Stomach (tissue), 4 donors: ENCODE results near the gene FAM241B.

Experiments
- POLR2A ChIP-seq, 4 donors: fragments of 450-650 bp; IDR thresholded peaks; one replicate each; pipeline ENCODE4 v1.6.1; 2016; ENCODE audit warnings: antibody characterized with exemption in 4 of 4, control low read depth in 2 of 4, mild to moderate bottlenecking in 1 of 4, moderate library complexity in 1 of 4
- POLR2AphosphoS5 ChIP-seq, 3 donors: sonication (generic); formaldehyde crosslinking; IDR thresholded peaks; one replicate each; pipeline ENCODE4 v1.6.1; 2016; ENCODE audit warnings: antibody characterized with exemption in 3 of 3
- TF ChIP-seq, protein P1 (sequence below), 7 experiments: fragments of 450-650 bp in 4 of 7; fragments of 200-600 bp in 3 of 7; sonication (generic) in 3 of 7; IDR thresholded peaks; one replicate each; pipeline ENCODE4 v1.5.1; 2016 to 2019; ENCODE audit warnings: antibody characterized with exemption in 7 of 7, control low read depth in 2 of 7, mild to moderate bottlenecking in 1 of 7

DNA sequence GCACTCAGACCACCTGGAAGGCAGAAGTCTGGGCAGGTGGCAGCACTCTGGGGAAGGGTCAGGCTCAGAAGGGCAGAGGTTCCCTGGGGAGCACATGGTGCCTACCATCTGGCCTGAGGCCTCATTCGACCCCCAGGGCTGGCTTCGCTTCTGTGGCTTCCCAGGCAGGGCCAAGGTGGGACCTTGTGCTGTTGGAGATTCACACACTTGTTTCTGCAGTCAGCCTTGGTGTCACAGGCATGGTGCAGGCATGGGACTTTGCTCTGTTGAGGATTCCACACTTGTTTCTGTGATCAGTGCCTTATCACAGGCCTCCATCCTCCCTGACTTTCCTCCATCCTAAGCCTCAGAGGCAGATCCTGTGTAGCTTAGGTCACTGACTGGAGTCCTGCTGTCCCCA lies 11.3 kb upstream of the FAM241B start:
- TF ChIP-seq POLR2A (IDR thresholded peaks at IDR 0.05) = no peak
- TF ChIP-seq, protein P1, sequence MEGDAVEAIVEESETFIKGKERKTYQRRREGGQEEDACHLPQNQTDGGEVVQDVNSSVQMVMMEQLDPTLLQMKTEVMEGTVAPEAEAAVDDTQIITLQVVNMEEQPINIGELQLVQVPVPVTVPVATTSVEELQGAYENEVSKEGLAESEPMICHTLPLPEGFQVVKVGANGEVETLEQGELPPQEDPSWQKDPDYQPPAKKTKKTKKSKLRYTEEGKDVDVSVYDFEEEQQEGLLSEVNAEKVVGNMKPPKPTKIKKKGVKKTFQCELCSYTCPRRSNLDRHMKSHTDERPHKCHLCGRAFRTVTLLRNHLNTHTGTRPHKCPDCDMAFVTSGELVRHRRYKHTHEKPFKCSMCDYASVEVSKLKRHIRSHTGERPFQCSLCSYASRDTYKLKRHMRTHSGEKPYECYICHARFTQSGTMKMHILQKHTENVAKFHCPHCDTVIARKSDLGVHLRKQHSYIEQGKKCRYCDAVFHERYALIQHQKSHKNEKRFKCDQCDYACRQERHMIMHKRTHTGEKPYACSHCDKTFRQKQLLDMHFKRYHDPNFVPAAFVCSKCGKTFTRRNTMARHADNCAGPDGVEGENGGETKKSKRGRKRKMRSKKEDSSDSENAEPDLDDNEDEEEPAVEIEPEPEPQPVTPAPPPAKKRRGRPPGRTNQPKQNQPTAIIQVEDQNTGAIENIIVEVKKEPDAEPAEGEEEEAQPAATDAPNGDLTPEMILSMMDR (IDR thresholded peaks at IDR 0.05) = no peak
- TF ChIP-seq POLR2AphosphoS5 (IDR thresholded peaks at IDR 0.05) = no peak
